Thyroid gland (tissue), 4 donors: ENCODE measurements around the gene NR0B2.

Experiments
- POLR2A ChIP-seq, 2 donors: fragments of 450-650 bp; IDR thresholded peaks; one replicate each; pipeline ENCODE4 v1.6.1; 2017; ENCODE audit warnings: antibody characterized with exemption in 2 of 2, mild to moderate bottlenecking in 2 of 2, moderate library complexity in 1 of 2
- TF ChIP-seq, protein P1 (sequence below), 6 experiments: fragments of 200-600 bp in 3 of 6; fragments of 450-650 bp in 3 of 6; sonication (generic) in 3 of 6; IDR thresholded peaks; one replicate each; pipeline ENCODE4 v1.5.1; 2016 to 2019; ENCODE audit warnings: antibody characterized with exemption in 6 of 6, mild to moderate bottlenecking in 2 of 6, inconsistent platforms in 1 of 6, moderate library complexity in 1 of 6

DNA sequence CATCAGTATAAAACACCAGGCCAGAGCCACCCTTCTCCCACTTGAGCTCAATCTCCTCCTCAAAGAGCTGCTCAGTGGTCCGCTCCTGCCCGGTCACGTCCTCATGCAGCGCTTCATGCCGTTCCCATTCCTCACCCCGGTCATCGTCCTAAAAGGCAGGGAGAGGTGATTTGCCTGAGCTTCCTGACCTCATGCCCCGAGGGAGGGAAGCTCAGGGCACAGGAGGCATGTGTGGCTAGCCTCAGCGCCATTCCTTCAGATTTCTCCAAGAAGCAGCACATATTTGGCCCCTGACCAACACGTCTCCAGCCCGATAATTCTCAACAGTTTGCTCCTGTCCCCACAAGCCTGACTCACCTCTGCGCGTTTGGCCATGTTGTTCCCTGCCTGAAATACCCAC is 19.5 kb downstream of the NR0B2 start:
- TF ChIP-seq, protein P1, sequence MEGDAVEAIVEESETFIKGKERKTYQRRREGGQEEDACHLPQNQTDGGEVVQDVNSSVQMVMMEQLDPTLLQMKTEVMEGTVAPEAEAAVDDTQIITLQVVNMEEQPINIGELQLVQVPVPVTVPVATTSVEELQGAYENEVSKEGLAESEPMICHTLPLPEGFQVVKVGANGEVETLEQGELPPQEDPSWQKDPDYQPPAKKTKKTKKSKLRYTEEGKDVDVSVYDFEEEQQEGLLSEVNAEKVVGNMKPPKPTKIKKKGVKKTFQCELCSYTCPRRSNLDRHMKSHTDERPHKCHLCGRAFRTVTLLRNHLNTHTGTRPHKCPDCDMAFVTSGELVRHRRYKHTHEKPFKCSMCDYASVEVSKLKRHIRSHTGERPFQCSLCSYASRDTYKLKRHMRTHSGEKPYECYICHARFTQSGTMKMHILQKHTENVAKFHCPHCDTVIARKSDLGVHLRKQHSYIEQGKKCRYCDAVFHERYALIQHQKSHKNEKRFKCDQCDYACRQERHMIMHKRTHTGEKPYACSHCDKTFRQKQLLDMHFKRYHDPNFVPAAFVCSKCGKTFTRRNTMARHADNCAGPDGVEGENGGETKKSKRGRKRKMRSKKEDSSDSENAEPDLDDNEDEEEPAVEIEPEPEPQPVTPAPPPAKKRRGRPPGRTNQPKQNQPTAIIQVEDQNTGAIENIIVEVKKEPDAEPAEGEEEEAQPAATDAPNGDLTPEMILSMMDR (IDR thresholded peaks at IDR 0.05): no peak
- TF ChIP-seq POLR2A (IDR thresholded peaks at IDR 0.05): no peak
